SK-N-SH (cell line): Measurements from ENCODE around the gene MPP4. TPM values are rescaled to one million over a fixed set of nuclear protein-coding genes. Genes with fewer than 3 reads are reported as not detected.

Source experiments
- CTCF ChIA-PET: fragments of 300-600, 350-600 bp; formaldehyde crosslinking; extraction: SDS; loops from one replicate; lab custom pipeline; 2021; lab: Yijun Ruan, JAX
- POLR2A ChIA-PET: fragments of 350-600 bp; sonication (Branson Sonifier 250); formaldehyde crosslinking; extraction: SDS; loops from one replicate; lab custom pipeline; 2020; ENCODE audit warnings: antibody characterized with exemption, inconsistent platforms; lab: Yijun Ruan, JAX
- DNase-seq: peaks from one replicate; pipeline ENCODE4 v3.0.0; 2012
- H2AFZ ChIP-seq: fragments of 200-600 bp; sonication (generic); 2 replicates; pipeline ENCODE4 v1.8.1; 2016; ENCODE audit warnings: antibody characterized with exemption, mild to moderate bottlenecking, low read depth
- H3F3A ChIP-seq: fragments of 200-600 bp; sonication (generic); replicated peaks from 2 replicates; pipeline ENCODE3; 2016; ENCODE audit warnings: antibody characterized with exemption, mild to moderate bottlenecking; ENCODE audit not compliant: insufficient read depth
- H3K27ac ChIP-seq, 2 experiments: fragments of 200-500 bp in 1 of 2; fragments of 200-600 bp in 1 of 2; sonication (Bioruptor generic) in 1 of 2; sonication (generic), shearing (Covaris generic) in 1 of 2; 2 replicates each; pipeline versions ENCODE4 v1.5.1 to v1.6.1; 2014 to 2016; ENCODE audit warnings: low read depth in 2 of 2, inconsistent platforms in 1 of 2, low read length in 1 of 2, mild to moderate bottlenecking in 1 of 2, mixed read lengths in 1 of 2
- H3K27me3 ChIP-seq: fragments of 200-600 bp; sonication (generic), shearing (Covaris generic); 2 replicates; pipeline ENCODE4 v1.6.1; 2016; ENCODE audit warnings: mixed run types; ENCODE audit not compliant: insufficient read depth
- H3K36me3 ChIP-seq, 2 experiments: fragments of 200-500 bp in 1 of 2; fragments of 200-600 bp in 1 of 2; sonication (Bioruptor generic) in 1 of 2; sonication (generic) in 1 of 2; replicated peaks in 1 of 2; 2 replicates each; pipeline versions ENCODE3 to v1.5.1; 2014 to 2016; ENCODE audit warnings: low read length in 1 of 2, mild to moderate bottlenecking in 1 of 2; ENCODE audit not compliant: insufficient read depth in 2 of 2, control insufficient read depth in 1 of 2
- H3K4me1 ChIP-seq, 2 experiments: fragments of 200-500 bp in 1 of 2; fragments of 200-600 bp in 1 of 2; sonication (Bioruptor generic) in 1 of 2; sonication (generic), shearing (Covaris generic) in 1 of 2; 2 replicates each; pipeline versions ENCODE4 v1.5.1 to v1.6.1; 2014 to 2016; ENCODE audit warnings: low read depth in 1 of 2, low read length in 1 of 2, mixed run types in 1 of 2; ENCODE audit not compliant: insufficient read depth in 2 of 2, control insufficient read depth in 1 of 2
- H3K4me2 ChIP-seq: fragments of 200-600 bp; sonication (generic), shearing (Covaris generic); 2 replicates; pipeline ENCODE4 v1.6.1; 2017; ENCODE audit warnings: mixed run types
- H3K4me3 ChIP-seq, 2 experiments: fragments of 200-500 bp in 1 of 2; fragments of 200-600 bp in 1 of 2; sonication (Bioruptor generic) in 1 of 2; sonication (generic), shearing (Covaris generic) in 1 of 2; 2 replicates each; pipeline versions ENCODE4 v1.5.1 to v1.8.1; 2014 to 2016; ENCODE audit warnings: low read depth in 2 of 2, inconsistent platforms in 1 of 2, low read length in 1 of 2, mild to moderate bottlenecking in 1 of 2, mixed read lengths in 1 of 2, moderate library complexity in 1 of 2
- H3K79me2 ChIP-seq: fragments of 200-600 bp; sonication (generic); 2 replicates; pipeline ENCODE4 v1.8.1; 2017; ENCODE audit warnings: mild to moderate bottlenecking; ENCODE audit not compliant: insufficient read depth
- H3K9ac ChIP-seq: fragments of 200-600 bp; sonication (generic); 2 replicates; pipeline ENCODE4 v1.6.1; 2017; ENCODE audit warnings: mixed run types
- H3K9me2 ChIP-seq: fragments of 200-600 bp; sonication (generic); 2 replicates; pipeline ENCODE4 v1.6.1; 2017; ENCODE audit warnings: mixed run types
- H3K9me3 ChIP-seq: fragments of 200-600 bp; sonication (generic); 2 replicates; pipeline ENCODE4 v1.6.1; 2017; ENCODE audit warnings: mixed run types, mild to moderate bottlenecking, moderate library complexity
- H4K20me1 ChIP-seq: fragments of 200-600 bp; sonication (generic); 2 replicates; pipeline ENCODE4 v1.6.1; 2017; ENCODE audit warnings: mild to moderate bottlenecking, mixed run types; ENCODE audit not compliant: insufficient read depth
- ELF1 ChIP-seq: IDR thresholded peaks from 2 replicates; pipeline ENCODE4 v1.4.0; 2012
- EP300 ChIP-seq, 2 experiments: IDR thresholded peaks; 2 replicates each; pipeline versions ENCODE4 v1.4.0 to v1.6.1; 2012; ENCODE audit warnings: borderline replicate concordance in 1 of 2, low read depth in 1 of 2, low read length in 1 of 2
- FOSL2 ChIP-seq: IDR thresholded peaks from 2 replicates; pipeline ENCODE4 v1.4.0; 2012; ENCODE audit warnings: low read depth, mild to moderate bottlenecking, moderate library complexity, borderline replicate concordance
- FOXJ3 ChIP-seq: sonication (generic); formaldehyde crosslinking; IDR thresholded peaks from 2 replicates; pipeline ENCODE4 v1.5.1; 2020; ENCODE audit warnings: mild to moderate bottlenecking, missing genetic modification reagents
- GATA2 ChIP-seq: sonication (generic); formaldehyde crosslinking; IDR thresholded peaks from 2 replicates; pipeline ENCODE4 v1.5.0; 2020; ENCODE audit warnings: mild to moderate bottlenecking, missing genetic modification reagents
- JUND ChIP-seq: IDR thresholded peaks from 2 replicates; pipeline ENCODE4 v1.4.0; 2012
- RAD21 ChIP-seq: IDR thresholded peaks from 2 replicates; pipeline ENCODE4 v1.6.1; 2012; ENCODE audit warnings: mild to moderate bottlenecking, low read length
- RFX5 ChIP-seq: IDR thresholded peaks from 2 replicates; pipeline ENCODE4 v1.6.1; 2012; ENCODE audit warnings: mild to moderate bottlenecking, improper control_type of control experiment, low read length
- SIN3A ChIP-seq: IDR thresholded peaks from 2 replicates; pipeline ENCODE4 v1.6.1; 2012; ENCODE audit warnings: low read depth, mild to moderate bottlenecking, low read length, moderate library complexity, borderline replicate concordance
- TAF1 ChIP-seq: IDR thresholded peaks from 2 replicates; pipeline ENCODE4 v1.6.1; 2012; ENCODE audit warnings: low read depth, mild to moderate bottlenecking, low read length, moderate library complexity, borderline replicate concordance
- TEAD4 ChIP-seq: IDR thresholded peaks from 2 replicates; pipeline ENCODE4 v1.4.0; 2012; ENCODE audit warnings: mild to moderate bottlenecking, borderline replicate concordance; ENCODE audit not compliant: insufficient read depth
- WGBS: methylation state at CpG from one replicate; pipeline ENCODE4 v1.1.6; 2017; ENCODE audit warnings: low lambda C conversion rate; 5-methylcytosine and 5-hydroxymethylcytosine counted together
- polyA plus RNA-seq, 3 experiments: library from polyadenylated mRNA; depleted of rRNA; stranded (reverse); fragments of >200 nt; gene quantifications; 2 replicates each; pipeline ENCODE4 v1.2.3, GENCODE V29; 2012
- TF ChIP-seq, protein P1 (sequence below): IDR thresholded peaks from 2 replicates; pipeline ENCODE4 v1.6.1; 2012; ENCODE audit warnings: mild to moderate bottlenecking, low read depth, low read length, moderate library complexity
- TF ChIP-seq, protein P2 (sequence below): fragments of 200-600 bp; sonication (generic); IDR thresholded peaks from 2 replicates; pipeline ENCODE4 v1.6.1; 2017; ENCODE audit warnings: antibody characterized with exemption, mild to moderate bottlenecking, moderate library complexity
- TF ChIP-seq, protein P3 (sequence below): fragments of 150-350 bp; IDR thresholded peaks from 2 replicates; pipeline ENCODE4 v1.6.1; 2016; ENCODE audit warnings: mild to moderate bottlenecking, low read depth, low read length

Gene MPP4
- polyA plus RNA-seq, 1 of the 3 experiments (the other 2 are of a cell fraction): 24.4 TPM

DNA sequence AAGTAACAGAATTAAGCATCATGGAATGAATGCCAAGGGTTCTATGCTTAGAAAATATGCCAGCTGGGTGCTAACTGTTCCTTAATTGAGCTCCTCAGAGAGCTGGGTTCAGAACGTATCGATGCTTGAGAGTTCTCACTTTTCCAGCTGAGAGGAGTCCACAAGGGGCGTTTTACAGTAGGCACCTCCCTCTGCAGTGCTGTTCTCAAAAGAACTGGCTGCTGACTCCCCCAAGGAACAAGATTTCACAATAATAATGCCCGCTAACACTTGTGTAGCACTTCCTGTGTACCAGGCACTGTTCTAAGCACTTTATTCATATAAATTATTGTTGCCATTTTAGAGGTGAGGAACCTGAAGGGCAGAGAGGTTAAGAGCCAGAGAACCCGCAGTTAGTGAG, 37.1 kb downstream of the MPP4 start:
- Histone ChIP-seq H3K79me2 (no peaks in the 10 kb centered on the region), H3K36me3 (no peaks in the 10 kb centered on the region), H2AFZ (no peak overlapping the region), H3K27ac (no peak overlapping the region), H3K4me3 (no peak overlapping the region), H3K9me2 (no peaks in the 10 kb centered on the region), H3K4me2 (no peak overlapping the region), H4K20me1 (no peaks in the 10 kb centered on the region), H3K9me3 (no peaks in the 10 kb centered on the region), H3K4me1 (peaks cover 0 to 3% of the 10 kb centered on the region in 2 experiments; a peak in 1 of 4 replicates), H3K9ac (no peak overlapping the region), H3K27me3 (no peaks in the 10 kb centered on the region), H3F3A (peaks cover 6% of the 10 kb centered on the region)
- WGBS: 91% methylated on average over 5 of the region's 5 CpGs
- no peak for DNase-seq
- ChIA-PET POLR2A (no interaction called here), CTCF (no interaction called here)
- no peak for TF ChIP-seq TAF1
- no peak for TF ChIP-seq RFX5
- TF ChIP-seq, protein P1, sequence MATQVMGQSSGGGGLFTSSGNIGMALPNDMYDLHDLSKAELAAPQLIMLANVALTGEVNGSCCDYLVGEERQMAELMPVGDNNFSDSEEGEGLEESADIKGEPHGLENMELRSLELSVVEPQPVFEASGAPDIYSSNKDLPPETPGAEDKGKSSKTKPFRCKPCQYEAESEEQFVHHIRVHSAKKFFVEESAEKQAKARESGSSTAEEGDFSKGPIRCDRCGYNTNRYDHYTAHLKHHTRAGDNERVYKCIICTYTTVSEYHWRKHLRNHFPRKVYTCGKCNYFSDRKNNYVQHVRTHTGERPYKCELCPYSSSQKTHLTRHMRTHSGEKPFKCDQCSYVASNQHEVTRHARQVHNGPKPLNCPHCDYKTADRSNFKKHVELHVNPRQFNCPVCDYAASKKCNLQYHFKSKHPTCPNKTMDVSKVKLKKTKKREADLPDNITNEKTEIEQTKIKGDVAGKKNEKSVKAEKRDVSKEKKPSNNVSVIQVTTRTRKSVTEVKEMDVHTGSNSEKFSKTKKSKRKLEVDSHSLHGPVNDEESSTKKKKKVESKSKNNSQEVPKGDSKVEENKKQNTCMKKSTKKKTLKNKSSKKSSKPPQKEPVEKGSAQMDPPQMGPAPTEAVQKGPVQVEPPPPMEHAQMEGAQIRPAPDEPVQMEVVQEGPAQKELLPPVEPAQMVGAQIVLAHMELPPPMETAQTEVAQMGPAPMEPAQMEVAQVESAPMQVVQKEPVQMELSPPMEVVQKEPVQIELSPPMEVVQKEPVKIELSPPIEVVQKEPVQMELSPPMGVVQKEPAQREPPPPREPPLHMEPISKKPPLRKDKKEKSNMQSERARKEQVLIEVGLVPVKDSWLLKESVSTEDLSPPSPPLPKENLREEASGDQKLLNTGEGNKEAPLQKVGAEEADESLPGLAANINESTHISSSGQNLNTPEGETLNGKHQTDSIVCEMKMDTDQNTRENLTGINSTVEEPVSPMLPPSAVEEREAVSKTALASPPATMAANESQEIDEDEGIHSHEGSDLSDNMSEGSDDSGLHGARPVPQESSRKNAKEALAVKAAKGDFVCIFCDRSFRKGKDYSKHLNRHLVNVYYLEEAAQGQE: no peak
- TF ChIP-seq, protein P2, sequence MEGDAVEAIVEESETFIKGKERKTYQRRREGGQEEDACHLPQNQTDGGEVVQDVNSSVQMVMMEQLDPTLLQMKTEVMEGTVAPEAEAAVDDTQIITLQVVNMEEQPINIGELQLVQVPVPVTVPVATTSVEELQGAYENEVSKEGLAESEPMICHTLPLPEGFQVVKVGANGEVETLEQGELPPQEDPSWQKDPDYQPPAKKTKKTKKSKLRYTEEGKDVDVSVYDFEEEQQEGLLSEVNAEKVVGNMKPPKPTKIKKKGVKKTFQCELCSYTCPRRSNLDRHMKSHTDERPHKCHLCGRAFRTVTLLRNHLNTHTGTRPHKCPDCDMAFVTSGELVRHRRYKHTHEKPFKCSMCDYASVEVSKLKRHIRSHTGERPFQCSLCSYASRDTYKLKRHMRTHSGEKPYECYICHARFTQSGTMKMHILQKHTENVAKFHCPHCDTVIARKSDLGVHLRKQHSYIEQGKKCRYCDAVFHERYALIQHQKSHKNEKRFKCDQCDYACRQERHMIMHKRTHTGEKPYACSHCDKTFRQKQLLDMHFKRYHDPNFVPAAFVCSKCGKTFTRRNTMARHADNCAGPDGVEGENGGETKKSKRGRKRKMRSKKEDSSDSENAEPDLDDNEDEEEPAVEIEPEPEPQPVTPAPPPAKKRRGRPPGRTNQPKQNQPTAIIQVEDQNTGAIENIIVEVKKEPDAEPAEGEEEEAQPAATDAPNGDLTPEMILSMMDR: no peak
- TF ChIP-seq FOSL2: no peak
- TF ChIP-seq FOXJ3: no peak
- no peak for TF ChIP-seq RAD21
- TF ChIP-seq, protein P3, sequence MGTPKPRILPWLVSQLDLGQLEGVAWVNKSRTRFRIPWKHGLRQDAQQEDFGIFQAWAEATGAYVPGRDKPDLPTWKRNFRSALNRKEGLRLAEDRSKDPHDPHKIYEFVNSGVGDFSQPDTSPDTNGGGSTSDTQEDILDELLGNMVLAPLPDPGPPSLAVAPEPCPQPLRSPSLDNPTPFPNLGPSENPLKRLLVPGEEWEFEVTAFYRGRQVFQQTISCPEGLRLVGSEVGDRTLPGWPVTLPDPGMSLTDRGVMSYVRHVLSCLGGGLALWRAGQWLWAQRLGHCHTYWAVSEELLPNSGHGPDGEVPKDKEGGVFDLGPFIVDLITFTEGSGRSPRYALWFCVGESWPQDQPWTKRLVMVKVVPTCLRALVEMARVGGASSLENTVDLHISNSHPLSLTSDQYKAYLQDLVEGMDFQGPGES: no peak
- TF ChIP-seq ELF1: no peak
- no peak for TF ChIP-seq SIN3A
- TF ChIP-seq GATA2 (CRISPR knock-in tag): no peak
- TF ChIP-seq TEAD4: no peak
- TF ChIP-seq EP300 (IDR thresholded peaks at IDR 0.05; ENCODE audit: borderline replicate concordance in 1 of 2, low read depth in 1 of 2, low read length in 1 of 2): no peak
- TF ChIP-seq JUND: no peak
